ENCODE data around the gene PKP2. TPM values are rescaled to one million over a fixed set of nuclear protein-coding genes. Genes with fewer than 3 reads are reported as not detected.

PKP2 gene
- total and polyA plus RNA-seq, 4 donors, result 8.6 to 35.7 (median 12.8) TPM

- H3K9me3 ChIP-seq (ENCODE audit: control insufficient read depth in 4 of 4, low read length in 3 of 4), result no peaks in the 10 kb centered on the region
- no peak overlapping the region for H3K4me3 ChIP-seq (ENCODE audit: low read depth in 1 of 3, low read length in 3 of 3)
These were observed 58.6 kb downstream of the PKP2 start for GRCh38 chr12:32837974-32838373.

GRCh38 chr12:32836710-32837109 lies 59.9 kb downstream of the PKP2 start:
- Histone ChIP-seq H3K9me3 (ENCODE audit: control insufficient read depth in 4 of 4, low read length in 3 of 4) (no peaks in the 10 kb centered on the region), H3K4me3 (ENCODE audit: low read depth in 1 of 3, low read length in 3 of 3) (no peak overlapping the region), H3K36me3 (ENCODE audit: control insufficient read depth in 4 of 4, insufficient read depth in 3 of 4, low read depth in 1 of 4, low read length in 3 of 4) (peaks cover 5 to 29% (median 21%) of the 10 kb centered on the region in 4 donors), H3K4me1 (ENCODE audit: control insufficient read depth in 4 of 4, insufficient read depth in 4 of 4, low read length in 3 of 4) (no peaks in the 10 kb centered on the region), H3K27me3 (ENCODE audit: control insufficient read depth in 4 of 4, insufficient read depth in 4 of 4, low read length in 3 of 4) (no peaks in the 10 kb centered on the region), H3K27ac (ENCODE audit: low read depth in 1 of 2, low read length in 2 of 2) (no peak overlapping the region), H3K9ac (ENCODE audit: low read depth in 1 of 2, low read length in 2 of 2) (no peak overlapping the region)
- TF ChIP-seq RAD21 (IDR thresholded peaks at IDR 0.05) (no peak), RXRA (IDR thresholded peaks at IDR 0.05) (no peak), JUND (IDR thresholded peaks at IDR 0.05) (no peak), MAX (IDR thresholded peaks at IDR 0.05) (no peak), TAF1 (conservative IDR thresholded peaks at IDR 0.05) (no peak), HNF4G (IDR thresholded peaks at IDR 0.05) (no peak), HNF4A (conservative IDR thresholded peaks at IDR 0.05) (no peak), YY1 (IDR thresholded peaks at IDR 0.05) (no peak), SP1 (IDR thresholded peaks at IDR 0.05) (no peak)
- no peak for DNase-seq (ENCODE audit: low spot score)
- 90% methylated on average over 3 of the region's 3 CpGs for WGBS

More at GRCh38 chr12:32837974-32838373, 58.6 kb downstream of the PKP2 start:
- WGBS, result 97% methylated on average over 5 of the region's 5 CpGs
- H3K27ac ChIP-seq (ENCODE audit: low read depth in 1 of 2, low read length in 2 of 2), result no peak overlapping the region
- H3K27me3 ChIP-seq (ENCODE audit: control insufficient read depth in 4 of 4, insufficient read depth in 4 of 4, low read length in 3 of 4), result no peaks in the 10 kb centered on the region
- peaks cover 5 to 29% (median 21%) of the 10 kb centered on the region in 4 donors for H3K36me3 ChIP-seq (ENCODE audit: control insufficient read depth in 4 of 4, insufficient read depth in 3 of 4, low read depth in 1 of 4, low read length in 3 of 4)
- H3K9ac ChIP-seq (ENCODE audit: low read depth in 1 of 2, low read length in 2 of 2), result no peak overlapping the region
- no peaks in the 10 kb centered on the region for H3K4me1 ChIP-seq (ENCODE audit: control insufficient read depth in 4 of 4, insufficient read depth in 4 of 4, low read length in 3 of 4)
- TF ChIP-seq REST (IDR thresholded peaks at IDR 0.05) (no peak), EGR1 (IDR thresholded peaks at IDR 0.05; ENCODE audit: low read depth in 2 of 2) (no peak), JUND (IDR thresholded peaks at IDR 0.05) (no peak), TAF1 (conservative IDR thresholded peaks at IDR 0.05) (no peak), HNF4G (IDR thresholded peaks at IDR 0.05) (no peak), GABPA (IDR thresholded peaks at IDR 0.05 in 1 of 2, conservative IDR thresholded peaks at IDR 0.05 in 1 of 2) (no peak), RXRA (IDR thresholded peaks at IDR 0.05) (no peak), CTCF (IDR thresholded peaks at IDR 0.05; ENCODE audit: low read depth, low read length, missing input control) (no peak)
- DNase-seq (ENCODE audit: low spot score), result no peak

- Histone ChIP-seq H3K4me3 (ENCODE audit: low read depth in 1 of 3, low read length in 3 of 3) (no peak overlapping the region), H3K27me3 (ENCODE audit: control insufficient read depth in 4 of 4, insufficient read depth in 4 of 4, low read length in 3 of 4) (no peaks in the 10 kb centered on the region), H3K9ac (ENCODE audit: low read depth in 1 of 2, low read length in 2 of 2) (no peak overlapping the region), H3K27ac (ENCODE audit: low read depth in 1 of 2, low read length in 2 of 2) (no peak overlapping the region), H3K9me3 (ENCODE audit: control insufficient read depth in 4 of 4, low read length in 3 of 4) (no peaks in the 10 kb centered on the region), H3K4me1 (ENCODE audit: control insufficient read depth in 4 of 4, insufficient read depth in 4 of 4, low read length in 3 of 4) (no peaks in the 10 kb centered on the region), H3K36me3 (ENCODE audit: control insufficient read depth in 4 of 4, insufficient read depth in 3 of 4, low read depth in 1 of 4, low read length in 3 of 4) (peaks cover 3 to 18% (median 13%) of the 10 kb centered on the region in 4 donors)
- 94% methylated on average over 2 of the region's 2 CpGs for WGBS
- DNase-seq (ENCODE audit: low spot score), result no peak
- no peak for TF ChIP-seq REST (IDR thresholded peaks at IDR 0.05)
- no peak for TF ChIP-seq ATF3 (IDR thresholded peaks at IDR 0.05)
These were observed 62.5 kb downstream of the PKP2 start for GRCh38 chr12:32834122-32834521.

All from liver (tissue), 9 donors.